Gastroesophageal sphincter (tissue), 3 donors: Measurements from ENCODE around the gene FOXJ3.

Source experiments
- CTCF ChIP-seq, 4 experiments: fragments of 200-600 bp in 2 of 4; fragments of 450-650 bp in 2 of 4; sonication (generic) in 1 of 4; IDR thresholded peaks; one replicate each; pipeline ENCODE4 v1.5.1; 2017 to 2019; ENCODE audit warnings: antibody characterized with exemption in 4 of 4, mild to moderate bottlenecking in 2 of 4, moderate library complexity in 2 of 4
- POLR2A ChIP-seq, 2 donors: fragments of 450-650 bp; IDR thresholded peaks; one replicate each; pipeline ENCODE4 v1.6.1; 2017; ENCODE audit warnings: antibody characterized with exemption in 2 of 2, mild to moderate bottlenecking in 2 of 2, moderate library complexity in 1 of 2
- POLR2AphosphoS5 ChIP-seq: sonication (generic); formaldehyde crosslinking; IDR thresholded peaks from one replicate; pipeline ENCODE4 v1.6.1; 2017; ENCODE audit warnings: antibody characterized with exemption

- TF ChIP-seq POLR2A (IDR thresholded peaks at IDR 0.05) (no peak), CTCF (IDR thresholded peaks at IDR 0.05) (no peak), POLR2AphosphoS5 (peak; percentile 36)
These were observed 120.6 kb downstream of the FOXJ3 start for GRCh38 chr1:42214447-42214871.
